ENCODE data around the gene TMEM147. TPM values are rescaled to one million over a fixed set of nuclear protein-coding genes. Genes with fewer than 3 reads are reported as not detected.

The TMEM147 gene
- total RNA-seq, 1 experiment from 2014 or later: 83.5 TPM

GRCh38 chr19:35511337-35511736, 34.1 kb upstream of the TMEM147 start:
- no peak overlapping the region for H3K27ac ChIP-seq
- no peak for DNase-seq (ENCODE audit: low read depth in 1 of 2, low spot score in 2 of 2)
- peaks cover 61% of the 10 kb centered on the region for H3K27me3 ChIP-seq (replicated peaks)
- no peaks in the 10 kb centered on the region for H3K36me3 ChIP-seq
- no peak overlapping the region for H3K4me3 ChIP-seq
- H3K9me3 ChIP-seq (replicated peaks): 0 out of 2 replicates have a peak, but pooled peaks cover 3% of the 10 kb centered on the region
- peaks cover 4% of the 10 kb centered on the region for H3K4me1 ChIP-seq (replicated peaks)

- H3K36me3 ChIP-seq: no peaks in the 10 kb centered on the region
- H3K9me3 ChIP-seq (replicated peaks): 0 out of 2 replicates have a peak, but pooled peaks cover 3% of the 10 kb centered on the region
- H3K4me1 ChIP-seq (replicated peaks): peaks cover 8% of the 10 kb centered on the region
- no peak overlapping the region for H3K4me3 ChIP-seq
- peaks cover 44% of the 10 kb centered on the region for H3K27me3 ChIP-seq (replicated peaks)
- H3K27ac ChIP-seq: no peak overlapping the region
- DNase-seq (ENCODE audit: low read depth in 1 of 2, low spot score in 2 of 2): no peak
These were observed 32.4 kb upstream of the TMEM147 start for GRCh38 chr19:35512831-35513627.

GRCh38 chr19:35513628-35514281, 31.7 kb upstream of the TMEM147 start, which contains the start of gene DMKN:
Gene DMKN (minus strand): TSS chr19:35513649. CDS start chr19:35513475, 174 bp downstream.
- no peak for DNase-seq (ENCODE audit: low read depth in 1 of 2, low spot score in 2 of 2)
- Histone ChIP-seq H3K4me3 (no peak within 1 kb of the TSS), H3K27me3 (replicated peaks) (peaks cover 37% of the 10 kb centered on the region), H3K4me1 (replicated peaks) (peaks cover 15% of the 10 kb centered on the region), H3K36me3 (no peaks in the 10 kb centered on the region), H3K9me3 (replicated peaks) (0 out of 2 replicates have a peak, but pooled peaks cover 3% of the 10 kb centered on the region), H3K27ac (no peak within 1 kb of the TSS)

GRCh38 chr19:35514282-35514809, 31.1 kb upstream of the TMEM147 start:
- Histone ChIP-seq H3K4me1 (replicated peaks) (peaks cover 21% of the 10 kb centered on the region), H3K36me3 (no peaks in the 10 kb centered on the region), H3K4me3 (no peak overlapping the region), H3K9me3 (replicated peaks) (0 out of 2 replicates have a peak, but pooled peaks cover 3% of the 10 kb centered on the region), H3K27me3 (replicated peaks) (peaks cover 31% of the 10 kb centered on the region), H3K27ac (no peak overlapping the region)
- no peak for DNase-seq (ENCODE audit: low read depth in 1 of 2, low spot score in 2 of 2)

- H3K36me3 ChIP-seq: no peaks in the 10 kb centered on the region
- no peak overlapping the region for H3K4me3 ChIP-seq
- no peak overlapping the region for H3K27ac ChIP-seq
- no peak for DNase-seq (ENCODE audit: low read depth in 1 of 2, low spot score in 2 of 2)
- peaks cover 12% of the 10 kb centered on the region for H3K27me3 ChIP-seq (replicated peaks)
- no peaks in the 10 kb centered on the region for H3K9me3 ChIP-seq (replicated peaks)
- H3K4me1 ChIP-seq (replicated peaks): peaks cover 18% of the 10 kb centered on the region
These were observed 29.1 kb upstream of the TMEM147 start for GRCh38 chr19:35516310-35516709.

- no peak for DNase-seq (ENCODE audit: low read depth in 1 of 2, low spot score in 2 of 2)
- H3K27ac ChIP-seq: no peak overlapping the region
- H3K4me3 ChIP-seq: no peak overlapping the region
- no peaks in the 10 kb centered on the region for H3K36me3 ChIP-seq
- H3K9me3 ChIP-seq (replicated peaks): no peaks in the 10 kb centered on the region
- H3K4me1 ChIP-seq (replicated peaks): peaks cover 18% of the 10 kb centered on the region
- peaks cover 6% of the 10 kb centered on the region for H3K27me3 ChIP-seq (replicated peaks)
These were observed 28.1 kb upstream of the TMEM147 start for GRCh38 chr19:35517342-35517741.

GRCh38 chr19:35518313-35518712, 27.1 kb upstream of the TMEM147 start:
- Histone ChIP-seq H3K4me1 (replicated peaks) (peaks cover 18% of the 10 kb centered on the region), H3K27me3 (replicated peaks) (peaks cover 3% of the 10 kb centered on the region; the same call in 1 of the 2 replicates), H3K4me3 (no peak overlapping the region), H3K27ac (peak overlapping the region; percentile 37), H3K9me3 (replicated peaks) (no peaks in the 10 kb centered on the region), H3K36me3 (no peaks in the 10 kb centered on the region)
- DNase-seq (ENCODE audit: low read depth in 1 of 2, low spot score in 2 of 2): peak; percentile 52 to 73

GRCh38 chr19:35519291-35519690, 26.1 kb upstream of the TMEM147 start:
- Histone ChIP-seq H3K9me3 (replicated peaks) (no peaks in the 10 kb centered on the region), H3K27me3 (replicated peaks) (no peaks in the 10 kb centered on the region; the same call in 1 of the 2 replicates), H3K4me3 (no peak overlapping the region), H3K4me1 (replicated peaks) (peaks cover 18% of the 10 kb centered on the region), H3K27ac (no peak overlapping the region), H3K36me3 (no peaks in the 10 kb centered on the region)
- peak in 1 of 2 experiments; percentile 18 for DNase-seq (ENCODE audit: low read depth in 1 of 2, low spot score in 2 of 2)

GRCh38 chr19:35521124-35521743, 24.2 kb upstream of the TMEM147 start:
- no peaks in the 10 kb centered on the region for H3K9me3 ChIP-seq (replicated peaks)
- no peak overlapping the region for H3K27ac ChIP-seq
- H3K27me3 ChIP-seq (replicated peaks): peaks cover 5% of the 10 kb centered on the region; the same call in 1 of the 2 replicates
- no peak overlapping the region for H3K4me3 ChIP-seq
- no peak for DNase-seq (ENCODE audit: low read depth in 1 of 2, low spot score in 2 of 2)
- no peaks in the 10 kb centered on the region for H3K36me3 ChIP-seq
- peaks cover 18% of the 10 kb centered on the region for H3K4me1 ChIP-seq (replicated peaks)

- Histone ChIP-seq H3K27me3 (replicated peaks) (peaks cover 5% of the 10 kb centered on the region; the same call in 1 of the 2 replicates), H3K9me3 (replicated peaks) (no peaks in the 10 kb centered on the region), H3K4me3 (no peak overlapping the region), H3K36me3 (no peaks in the 10 kb centered on the region), H3K27ac (no peak overlapping the region), H3K4me1 (replicated peaks) (peaks cover 17% of the 10 kb centered on the region)
- DNase-seq (ENCODE audit: low read depth in 1 of 2, low spot score in 2 of 2): no peak
These were observed 22.6 kb upstream of the TMEM147 start for GRCh38 chr19:35522745-35523327.

- no peak for DNase-seq (ENCODE audit: low read depth in 1 of 2, low spot score in 2 of 2)
- no peak overlapping the region for H3K4me3 ChIP-seq
- no peaks in the 10 kb centered on the region for H3K36me3 ChIP-seq
- peaks cover 2% of the 10 kb centered on the region for H3K4me1 ChIP-seq (replicated peaks)
- H3K27ac ChIP-seq: no peak overlapping the region
- no peaks in the 10 kb centered on the region for H3K9me3 ChIP-seq (replicated peaks)
- H3K27me3 ChIP-seq (replicated peaks): peaks cover 18% of the 10 kb centered on the region; the same call in 1 of the 2 replicates
These were observed 21.1 kb upstream of the TMEM147 start for GRCh38 chr19:35524181-35524837.

- peaks cover 28% of the 10 kb centered on the region for H3K27me3 ChIP-seq (replicated peaks)
- no peak overlapping the region for H3K4me3 ChIP-seq
- H3K4me1 ChIP-seq (replicated peaks): no peaks in the 10 kb centered on the region
- DNase-seq (ENCODE audit: low read depth in 1 of 2, low spot score in 2 of 2): no peak
- H3K36me3 ChIP-seq: no peaks in the 10 kb centered on the region
- no peak overlapping the region for H3K27ac ChIP-seq
- H3K9me3 ChIP-seq (replicated peaks): no peaks in the 10 kb centered on the region
These were observed 19.6 kb upstream of the TMEM147 start for GRCh38 chr19:35525873-35526272.
